GM12892 (cell line): ENCODE data around the gene TDRD6.
"Not testable (repeated sequence)": the region's sequence is repeated elsewhere in the genome, so short reads cannot be mapped to it uniquely, and the experiment has no call there.

ENCODE experiments used
- DNase-seq: peaks from one replicate; pipeline ENCODE4 v3.0.0; 2011; ENCODE audit not compliant: insufficient read length
- FAIRE-seq: peaks from 2 replicates; lab custom pipeline; 2011; peaks lifted over from hg19 to GRCh38; lab: Jason Lieb, UNC
- POLR2A ChIP-seq: IDR thresholded peaks from 2 replicates; pipeline ENCODE4 v1.6.1; 2011; ENCODE audit warnings: low read depth, low read length, control low read depth
- POLR2AphosphoS5 ChIP-seq: IDR thresholded peaks from 2 replicates; pipeline ENCODE4 v1.6.1; 2011; ENCODE audit warnings: low read depth, low read length, control low read depth
- TAF1 ChIP-seq: IDR thresholded peaks from 2 replicates; pipeline ENCODE4 v1.6.1; 2011; ENCODE audit warnings: low read depth, mild to moderate bottlenecking, control low read depth, low read length, borderline replicate concordance

Gene TDRD6

GRCh38 chr6:46734867-46735719 is 47.4 kb downstream of the TDRD6 start, which contains the start of gene PLA2G7:
Gene PLA2G7 (minus strand): TSS chr6:46735375. CDS start chr6:46722891, 12,484 bp downstream.
- TF ChIP-seq POLR2AphosphoS5 (no peak), TAF1 (no peak), POLR2A (no peak)
- FAIRE-seq (no peak), DNase-seq (peak; percentile 4)

- DNase-seq: no peak
- TF ChIP-seq POLR2A (no peak), TAF1 (no peak), POLR2AphosphoS5 (no peak)
- FAIRE-seq: no peak
Measured at GRCh38 chr6:46735720-46736031, 48.0 kb downstream of the TDRD6 start.

GRCh38 chr6:46736906-46737305 is 49.2 kb downstream of the TDRD6 start:
- FAIRE-seq (no peak), DNase-seq (no peak)
- TF ChIP-seq POLR2AphosphoS5: no peak
- no peak for TF ChIP-seq POLR2A
- no peak for TF ChIP-seq TAF1

- FAIRE-seq (no peak), DNase-seq (no peak)
- TF ChIP-seq TAF1 (no peak), POLR2AphosphoS5 (no peak), POLR2A (no peak)
Measured at GRCh38 chr6:46741482-46741881, 53.8 kb downstream of the TDRD6 start.

- DNase-seq (no peak), FAIRE-seq (no peak)
- TF ChIP-seq POLR2A (no peak), POLR2AphosphoS5 (no peak), TAF1 (no peak)
Measured at GRCh38 chr6:46741910-46742309, 54.2 kb downstream of the TDRD6 start.

GRCh38 chr6:46743425-46744158 is 55.9 kb downstream of the TDRD6 start:
- no peak for TF ChIP-seq TAF1
- no peak for TF ChIP-seq POLR2A
- DNase-seq (no peak), FAIRE-seq (no peak)

- DNase-seq, FAIRE-seq: not testable (repeated sequence)
Measured at GRCh38 chr6:46744159-46744725, 56.6 kb downstream of the TDRD6 start.

GRCh38 chr6:46745973-46746372 is 58.3 kb downstream of the TDRD6 start:
- TF ChIP-seq POLR2A (no peak), TAF1 (no peak), POLR2AphosphoS5 (no peak)
- DNase-seq (no peak), FAIRE-seq (no peak)

- no peak for FAIRE-seq
- no peak for TF ChIP-seq TAF1
- no peak for TF ChIP-seq POLR2AphosphoS5
- no peak for TF ChIP-seq POLR2A
- DNase-seq: no peak
Measured at GRCh38 chr6:46746696-46747095, 59.0 kb downstream of the TDRD6 start, which contains the start of gene ANKRD66. Gene ANKRD66 (plus strand): TSS chr6:46746933. CDS start chr6:46751949, 5,016 bp downstream.

GRCh38 chr6:46748940-46749503 is 61.3 kb downstream of the TDRD6 start:
- no peak for TF ChIP-seq POLR2AphosphoS5
- no peak for TF ChIP-seq TAF1
- no peak for TF ChIP-seq POLR2A
- no peak for FAIRE-seq
- no peak for DNase-seq

- TF ChIP-seq POLR2A (no peak), POLR2AphosphoS5 (no peak), TAF1 (no peak)
- FAIRE-seq: no peak
- no peak for DNase-seq
Measured at GRCh38 chr6:46749731-46750130, 62.0 kb downstream of the TDRD6 start.

GRCh38 chr6:46751658-46752057 is 64.0 kb downstream of the TDRD6 start:
- DNase-seq (no peak), FAIRE-seq (no peak)
- TF ChIP-seq POLR2A (no peak), TAF1 (no peak), POLR2AphosphoS5 (no peak)
